ENCODE measurements around the gene C9. TPM values are rescaled to one million over a fixed set of nuclear protein-coding genes. Genes with fewer than 3 reads are reported as not detected.

C9 gene
- total and polyA plus RNA-seq, 2 experiments from 2014 or later, result not detected

- TF ChIP-seq ZNF331 (CRISPR knock-in tag; IDR thresholded peaks at IDR 0.05; ENCODE audit: low read depth) (no peak), CREB1 (CRISPR knock-in tag; IDR thresholded peaks at IDR 0.05; ENCODE audit: low read depth) (no peak)
Measured at GRCh38 chr5:39352170-39352569, 12.1 kb downstream of the C9 start (continued).

- no peaks in the 10 kb centered on the region; the same call in 1 of the 2 replicates for H3K36me3 ChIP-seq (ENCODE audit: insufficient read depth)
- ATAC-seq (no peak), DNase-seq (ENCODE audit: low spot score) (no peak)
- no peak overlapping the region for H3K4me3 ChIP-seq
- no peak overlapping the region for H3K27ac ChIP-seq (ENCODE audit: low read depth)
- Mint-ChIP-seq H3K4me3 (no peak overlapping the region), H3K27me3 (ENCODE audit: insufficient read depth, low read depth, poor library complexity) (peaks cover 3% of the 10 kb centered on the region), H3K36me3 (ENCODE audit: low read depth) (peaks cover 8% of the 10 kb centered on the region; the same call in 2 of the 3 replicates), H3K27ac (no peak overlapping the region), H3K4me1 (no peaks in the 10 kb centered on the region), H3K9me3 (peaks cover 34% of the 10 kb centered on the region)
- H3K4me1 ChIP-seq (ENCODE audit: insufficient read depth), result no peaks in the 10 kb centered on the region
- TF ChIP-seq ZNF114 (CRISPR knock-in tag; IDR thresholded peaks at IDR 0.05) (no peak), NANOG (IDR thresholded peaks at IDR 0.05; ENCODE audit: borderline replicate concordance) (no peak), EZH2phosphoT487 (IDR thresholded peaks at IDR 0.05; ENCODE audit: unreplicated experiment) (no peak), POLR2AphosphoS5 (IDR thresholded peaks at IDR 0.05; ENCODE audit: low read depth) (no peak)
- no peak overlapping the region for H3K4me2 ChIP-seq
- H3K79me2 ChIP-seq (replicated peaks; ENCODE audit: insufficient read depth), result no peaks in the 10 kb centered on the region
- no peaks in the 10 kb centered on the region for H3K27me3 ChIP-seq (ENCODE audit: insufficient read depth)
- peaks cover 7% of the 10 kb centered on the region for H3K9me2 ChIP-seq (ENCODE audit: insufficient read depth)
- H3F3A ChIP-seq (replicated peaks; ENCODE audit: low read depth), result no peaks in the 10 kb centered on the region
- H4K20me1 ChIP-seq (replicated peaks; ENCODE audit: insufficient read depth), result no peaks in the 10 kb centered on the region
- H2AFZ ChIP-seq, result no peak overlapping the region
Measured at GRCh38 chr5:39349484-39349883, 14.8 kb downstream of the C9 start.

- Mint-ChIP-seq H3K27ac (no peak overlapping the region), H3K4me1 (peaks cover 8% of the 10 kb centered on the region; the same call in 2 of the 3 replicates), H3K4me3 (no peak overlapping the region), H3K9me3 (peaks cover 24% of the 10 kb centered on the region), H3K27me3 (ENCODE audit: insufficient read depth, low read depth, poor library complexity) (peaks cover 6% of the 10 kb centered on the region), H3K36me3 (ENCODE audit: low read depth) (peaks cover 13% of the 10 kb centered on the region; the same call in 2 of the 3 replicates)
- 0 out of 2 replicates have a peak overlapping the region, but pooled peaks have one; percentile 20 for H3K4me3 ChIP-seq
- H3K27ac ChIP-seq (ENCODE audit: low read depth), result no peak overlapping the region
- H3K36me3 ChIP-seq (ENCODE audit: insufficient read depth), result no peaks in the 10 kb centered on the region
- H3K4me2 ChIP-seq, result no peak overlapping the region
- H2AFZ ChIP-seq, result peak overlapping the region; percentile 75; the same call in 1 of the 2 replicates
- no peaks in the 10 kb centered on the region for H3K79me2 ChIP-seq (replicated peaks; ENCODE audit: insufficient read depth)
- DNase-seq (ENCODE audit: low spot score) (peak; percentile 17), ATAC-seq (peak; percentile 45; the same call in 1 of the 3 replicates)
- no peaks in the 10 kb centered on the region for H3K4me1 ChIP-seq (ENCODE audit: insufficient read depth)
- H3K27me3 ChIP-seq (ENCODE audit: insufficient read depth), result no peaks in the 10 kb centered on the region
- no peaks in the 10 kb centered on the region for H3K9me2 ChIP-seq (ENCODE audit: insufficient read depth)
- H3F3A ChIP-seq (replicated peaks; ENCODE audit: low read depth), result no peaks in the 10 kb centered on the region
- no peaks in the 10 kb centered on the region for H4K20me1 ChIP-seq (replicated peaks; ENCODE audit: insufficient read depth)
- no peak for TF ChIP-seq NANOG (IDR thresholded peaks at IDR 0.05; ENCODE audit: borderline replicate concordance)
- TF ChIP-seq REST (IDR thresholded peaks at IDR 0.05; ENCODE audit: unreplicated experiment), result no peak
- TF ChIP-seq ZNF114 (CRISPR knock-in tag; IDR thresholded peaks at IDR 0.05), result no peak
- no peak for TF ChIP-seq JUNB (IDR thresholded peaks at IDR 0.05; ENCODE audit: unreplicated experiment)
- TF ChIP-seq EZH2 (IDR thresholded peaks at IDR 0.05; ENCODE audit: low read depth, unreplicated experiment), result no peak
- TF ChIP-seq, protein P1, sequence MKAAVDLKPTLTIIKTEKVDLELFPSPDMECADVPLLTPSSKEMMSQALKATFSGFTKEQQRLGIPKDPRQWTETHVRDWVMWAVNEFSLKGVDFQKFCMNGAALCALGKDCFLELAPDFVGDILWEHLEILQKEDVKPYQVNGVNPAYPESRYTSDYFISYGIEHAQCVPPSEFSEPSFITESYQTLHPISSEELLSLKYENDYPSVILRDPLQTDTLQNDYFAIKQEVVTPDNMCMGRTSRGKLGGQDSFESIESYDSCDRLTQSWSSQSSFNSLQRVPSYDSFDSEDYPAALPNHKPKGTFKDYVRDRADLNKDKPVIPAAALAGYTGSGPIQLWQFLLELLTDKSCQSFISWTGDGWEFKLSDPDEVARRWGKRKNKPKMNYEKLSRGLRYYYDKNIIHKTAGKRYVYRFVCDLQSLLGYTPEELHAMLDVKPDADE (IDR thresholded peaks at IDR 0.05), result no peak
Measured at GRCh38 chr5:39342460-39342859, 21.8 kb downstream of the C9 start.

Measured in GM23338 (cell line).